ENCODE data around the gene LRRC38.
"Not testable (repeated sequence)": the region's sequence is repeated elsewhere in the genome, so short reads cannot be mapped to it uniquely, and the experiment has no call there.

The LRRC38 gene, protein sequence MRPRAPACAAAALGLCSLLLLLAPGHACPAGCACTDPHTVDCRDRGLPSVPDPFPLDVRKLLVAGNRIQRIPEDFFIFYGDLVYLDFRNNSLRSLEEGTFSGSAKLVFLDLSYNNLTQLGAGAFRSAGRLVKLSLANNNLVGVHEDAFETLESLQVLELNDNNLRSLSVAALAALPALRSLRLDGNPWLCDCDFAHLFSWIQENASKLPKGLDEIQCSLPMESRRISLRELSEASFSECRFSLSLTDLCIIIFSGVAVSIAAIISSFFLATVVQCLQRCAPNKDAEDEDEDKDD

GRCh38 chr1:13513895-13514546 is at the start of gene LRRC38:
LRRC38 (minus strand) TSS chr1:13514003; CDS start chr1:13513593, 410 bp downstream.
- no peak for DNase-seq

DNA sequence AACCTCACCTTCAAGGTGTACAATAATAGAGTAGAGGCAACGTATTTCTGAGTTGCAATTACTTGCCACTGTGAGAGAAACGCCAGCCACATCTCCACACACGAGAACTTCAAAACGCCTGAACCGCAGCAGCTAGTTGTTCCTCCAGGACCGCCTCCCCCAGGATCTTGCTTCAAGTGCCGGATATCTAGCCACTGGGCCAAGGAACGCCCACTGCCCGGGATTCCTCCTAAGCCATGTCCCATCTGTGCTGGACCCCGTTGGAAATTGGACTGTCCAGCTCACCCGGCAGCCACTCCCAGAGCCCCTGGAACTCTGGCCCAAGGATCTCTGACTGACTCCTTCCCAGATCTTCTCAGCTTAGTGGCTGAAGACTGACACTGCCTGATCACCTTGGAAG is 49.2 kb upstream of the LRRC38 start:
- not testable (repeated sequence) for DNase-seq

- no peak for DNase-seq
Measured at GRCh38 chr1:13560541-13560940, 46.7 kb upstream of the LRRC38 start.

DNA sequence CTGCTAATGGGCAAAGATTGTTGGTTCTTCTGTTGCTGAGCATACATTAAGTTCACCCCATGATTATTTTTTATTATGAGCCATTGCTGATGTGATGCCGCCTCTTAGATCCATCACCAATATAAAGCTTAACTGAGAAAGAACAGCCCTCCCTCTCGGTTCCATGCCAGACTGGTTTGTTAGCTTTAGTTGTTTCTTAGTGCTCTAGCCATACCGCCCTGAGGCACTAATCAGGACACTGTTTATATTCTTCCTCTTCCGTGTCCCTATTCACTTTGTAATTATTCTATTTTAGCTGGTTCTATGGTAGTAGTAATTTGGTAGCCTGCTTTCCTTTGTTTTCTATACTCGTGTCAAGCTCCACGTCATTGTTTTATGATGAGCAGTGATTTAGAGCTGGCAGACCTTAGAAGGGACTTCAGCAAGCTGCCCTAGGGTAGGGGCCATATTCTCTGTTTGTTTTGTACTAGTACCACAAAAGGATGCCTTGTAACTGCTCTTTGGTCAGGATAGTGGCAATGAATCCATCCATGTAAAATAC is 42.5 kb upstream of the LRRC38 start:
- DNase-seq = no peak

- DNase-seq = no peak
Measured at GRCh38 chr1:13554798-13555197, 41.0 kb upstream of the LRRC38 start.

- no peak for DNase-seq
Measured at GRCh38 chr1:13550663-13551062, 36.9 kb upstream of the LRRC38 start.

DNA sequence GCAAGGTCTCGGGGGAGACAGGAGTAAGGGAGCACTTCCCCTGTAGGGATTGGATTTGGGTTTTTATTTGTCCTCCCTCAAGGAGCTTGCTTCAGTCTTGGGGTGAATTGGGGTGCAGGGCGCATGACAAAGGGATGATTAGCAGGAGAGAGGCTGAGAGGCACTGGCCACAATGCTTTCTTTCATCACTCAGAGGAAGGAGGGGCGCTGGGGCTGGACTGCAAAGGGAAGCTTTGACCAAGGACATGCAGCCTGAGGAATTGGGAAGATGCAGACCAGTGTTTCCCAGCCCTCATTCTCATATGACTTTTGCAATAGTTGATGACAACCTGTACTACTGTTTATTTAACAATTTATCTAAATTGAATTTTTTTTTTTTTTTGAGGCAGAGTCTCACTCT is 35.7 kb upstream of the LRRC38 start:
- DNase-seq = no peak

GRCh38 chr1:13549021-13549420 is 35.2 kb upstream of the LRRC38 start:
- DNase-seq = no peak

GRCh38 chr1:13548281-13548680 is 34.5 kb upstream of the LRRC38 start:
- DNase-seq = no peak

- no peak for DNase-seq
Measured at GRCh38 chr1:13546791-13547190, 33.0 kb upstream of the LRRC38 start.

DNA sequence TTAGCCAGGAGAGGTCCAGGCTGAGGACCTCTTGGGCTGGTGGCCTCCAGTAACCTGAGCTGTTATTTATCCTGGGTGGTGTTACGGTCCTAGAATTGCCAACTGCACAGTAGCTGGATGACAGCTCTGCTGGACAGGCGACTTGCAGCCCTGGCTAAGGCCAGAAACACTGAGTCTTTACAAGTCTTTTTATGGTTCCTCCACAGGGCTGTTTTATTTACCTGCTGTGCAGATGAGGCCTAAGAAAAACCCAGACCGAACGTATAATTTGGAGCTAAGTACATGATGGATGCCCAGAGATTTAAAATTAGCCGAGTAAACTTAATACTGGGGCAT is 30.4 kb upstream of the LRRC38 start:
- DNase-seq = no peak

DNA sequence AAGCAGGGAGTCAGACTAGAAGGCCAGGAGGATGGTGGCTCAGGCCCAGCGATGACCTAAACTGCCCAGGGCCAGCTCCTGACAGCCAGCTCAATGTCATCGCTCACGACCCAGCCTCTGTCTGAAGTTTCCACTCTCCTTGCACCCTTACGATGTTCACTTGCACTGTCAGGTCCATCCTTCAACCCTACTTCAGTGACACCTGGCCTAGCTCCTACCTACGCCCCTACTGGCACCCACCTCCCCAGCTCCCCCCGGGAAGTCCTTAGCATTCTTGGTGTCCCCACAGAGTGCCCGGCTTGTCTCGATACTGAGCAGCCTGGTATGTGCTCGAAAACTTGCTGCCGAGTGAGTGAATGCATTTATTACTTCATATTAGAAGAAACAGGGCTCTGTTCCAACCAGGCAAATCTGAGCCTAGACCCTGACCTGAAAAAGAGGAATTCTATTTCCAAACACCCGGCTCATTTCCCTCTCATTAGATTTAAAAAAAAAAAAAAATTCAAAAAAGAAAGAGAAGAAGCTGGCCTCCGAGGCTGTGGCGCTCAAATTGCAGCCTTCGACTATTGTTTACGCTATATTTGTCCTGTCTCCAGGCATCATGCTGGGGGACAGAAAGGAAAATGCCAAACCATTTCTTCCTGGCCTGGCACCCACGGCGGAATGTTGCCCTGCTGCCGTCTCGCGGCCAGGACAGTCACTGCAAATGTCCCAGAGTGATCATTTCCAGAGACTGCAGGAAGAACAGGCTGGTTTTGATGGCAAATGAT is 29.8 kb upstream of the LRRC38 start:
- DNase-seq = no peak

DNA sequence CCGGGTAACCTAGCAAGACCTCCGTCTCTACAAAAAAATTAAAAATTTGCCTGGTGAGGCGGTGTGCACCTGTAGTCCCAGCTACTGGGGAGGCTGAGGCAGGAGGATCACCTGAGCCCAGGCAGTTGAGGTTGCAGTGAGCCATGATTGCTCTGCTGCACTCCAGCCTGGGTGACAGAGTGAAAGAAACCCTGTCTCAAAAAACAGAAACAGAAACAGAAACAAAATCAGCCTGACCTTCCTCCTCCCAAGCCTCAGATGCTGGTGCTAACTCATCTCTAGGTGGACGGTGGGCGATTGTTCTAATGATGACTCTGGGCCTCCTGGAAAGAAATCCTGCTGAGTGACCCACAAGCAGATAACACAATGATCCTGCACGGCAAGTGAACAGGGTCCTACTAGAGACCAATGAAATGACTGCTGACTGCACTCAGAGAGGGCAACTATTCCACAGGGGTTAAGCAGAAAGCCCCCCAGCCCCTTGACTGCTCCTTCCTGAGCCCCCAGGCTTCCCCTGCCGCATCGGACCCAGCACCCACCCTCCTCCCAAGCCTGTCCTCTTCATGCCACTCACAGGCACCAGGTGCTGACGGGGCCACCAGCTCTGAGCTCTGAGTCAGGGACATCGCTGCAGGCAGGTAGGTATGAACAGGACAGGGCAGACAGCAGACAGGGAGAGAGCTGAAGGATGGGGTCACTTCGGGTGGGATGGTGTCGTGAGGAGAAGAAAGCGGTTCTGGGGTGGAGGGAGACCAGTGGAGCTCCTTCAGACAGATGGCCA is 27.8 kb upstream of the LRRC38 start:
- DNase-seq = no peak

DNA sequence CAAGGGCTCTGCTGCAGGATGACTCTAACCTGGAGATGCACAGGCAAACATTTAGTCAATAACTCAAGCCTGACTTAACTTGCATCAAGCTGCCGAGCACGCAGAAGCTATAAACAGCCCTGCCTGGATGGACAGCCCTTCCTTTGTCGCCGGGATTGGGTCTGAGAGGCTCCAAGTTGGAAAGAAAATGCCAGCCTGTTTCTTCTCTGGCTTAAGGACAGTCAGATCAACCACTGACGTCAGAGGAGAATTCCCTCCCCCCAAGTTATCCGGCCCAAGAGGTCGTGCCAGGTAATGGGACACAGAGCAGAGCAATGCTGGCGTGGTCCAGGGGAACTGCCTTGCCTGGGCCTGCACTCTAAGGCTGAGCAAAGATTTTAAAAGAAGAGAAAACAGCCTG is 27.1 kb upstream of the LRRC38 start:
- DNase-seq = no peak

- DNase-seq = no peak
Measured at GRCh38 chr1:13539683-13540082, 25.9 kb upstream of the LRRC38 start.

DNA sequence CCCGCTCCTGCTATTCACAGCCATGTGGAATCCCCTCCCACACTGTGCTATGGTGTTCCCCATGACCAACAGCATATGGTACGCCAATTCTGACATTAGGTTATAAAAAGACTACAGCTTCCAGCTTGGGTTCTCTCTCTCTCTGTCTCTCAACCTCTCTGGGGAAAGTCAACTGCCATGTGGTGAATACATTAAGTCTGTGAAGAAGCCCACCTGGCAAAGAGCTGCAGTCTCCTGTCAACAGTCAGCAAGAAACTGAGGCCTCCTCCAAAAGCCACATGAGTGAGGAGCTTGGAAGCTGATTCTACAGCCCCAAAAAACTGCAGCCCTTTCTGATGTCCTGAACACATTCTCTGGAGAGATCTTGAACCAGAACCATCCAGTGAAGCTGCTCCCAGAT is 25.0 kb upstream of the LRRC38 start:
- no peak for DNase-seq

- DNase-seq = no peak
Measured at GRCh38 chr1:13536571-13536970, 22.8 kb upstream of the LRRC38 start.

DNA sequence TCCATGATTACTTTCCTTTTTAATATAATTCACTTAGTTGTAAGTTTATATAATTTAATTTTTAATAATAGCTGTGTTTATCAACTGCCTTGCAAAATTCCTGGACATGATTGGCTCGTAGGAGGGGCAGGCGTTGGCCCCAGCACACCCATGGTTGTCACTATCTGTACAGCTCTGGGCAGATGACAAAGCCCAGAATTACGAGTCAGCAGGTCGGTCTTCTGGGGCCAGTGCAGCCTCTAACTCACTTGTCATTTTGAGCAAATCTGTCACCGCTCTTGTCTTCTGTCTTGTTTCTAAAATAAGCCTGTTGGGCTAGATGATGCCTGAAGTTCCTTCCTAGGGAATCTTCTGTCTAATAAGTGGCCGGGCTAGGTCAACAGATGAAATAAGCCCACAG is 21.4 kb upstream of the LRRC38 start:
- DNase-seq = no peak

DNA sequence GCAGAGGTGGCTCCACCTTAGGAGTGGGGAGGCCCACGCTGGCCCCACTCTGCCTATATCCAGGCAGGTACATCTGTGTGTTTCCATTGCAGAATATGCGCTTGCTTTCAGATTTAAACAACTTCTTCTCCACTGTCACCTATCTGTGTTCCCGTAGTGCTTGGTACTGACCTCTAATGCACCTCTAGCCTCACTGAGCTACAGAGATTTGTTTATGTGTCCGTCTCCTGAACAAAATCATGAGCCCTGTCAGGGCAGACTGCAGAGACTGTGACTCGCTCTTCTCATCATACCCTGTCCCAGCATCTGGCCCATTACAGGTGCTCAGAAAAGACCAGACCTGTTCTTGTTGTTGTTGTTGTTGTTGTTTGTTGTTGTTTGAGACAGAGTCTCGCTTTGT is 14.5 kb upstream of the LRRC38 start:
- no peak for DNase-seq

DNA sequence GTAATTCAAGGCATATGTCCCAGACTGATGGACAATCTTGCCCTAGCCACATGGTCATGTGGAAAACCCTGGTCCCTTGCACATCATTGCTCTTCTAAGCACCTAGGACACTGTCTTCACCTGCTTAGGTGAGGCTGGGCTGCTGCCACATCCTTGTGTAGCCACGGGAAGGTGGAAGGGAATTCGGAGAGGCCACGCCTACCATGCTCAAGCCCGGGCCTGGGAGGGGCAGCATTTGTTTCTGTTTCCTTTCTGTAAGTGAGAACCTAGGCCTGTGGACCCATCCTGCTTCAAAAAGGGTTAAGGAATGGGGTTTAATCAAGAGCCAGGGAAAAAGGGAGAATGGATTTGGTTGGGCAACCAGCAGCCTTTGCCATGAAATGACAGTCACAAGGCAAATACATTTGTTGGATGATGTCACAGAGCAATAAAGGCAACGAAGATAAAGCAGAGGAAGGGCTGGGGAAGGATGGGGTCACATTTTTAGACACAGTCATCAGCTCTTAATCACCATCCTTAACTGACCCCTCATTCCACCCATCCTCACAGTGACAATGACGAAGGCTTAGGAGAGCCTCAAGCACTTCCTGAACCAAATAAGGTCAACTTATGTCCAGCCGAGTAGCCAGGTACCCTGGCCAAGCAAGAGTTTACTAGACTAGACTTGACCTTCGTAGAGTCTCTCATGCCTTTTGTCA is 10.1 kb upstream of the LRRC38 start:
- DNase-seq = no peak

- no peak for DNase-seq
Measured at GRCh38 chr1:13520985-13521384, 7.2 kb upstream of the LRRC38 start.

GRCh38 chr1:13517193-13517812 is 3.5 kb upstream of the LRRC38 start:
- no peak for DNase-seq

Data from activated CD4-positive, alpha-beta T cell treated with anti-CD3 and anti-CD28 coated beads, Interleukin-2, amount 50 U/mL, for 4 hours (primary cell).